Right renal pelvis (tissue), 4 donors: ENCODE measurements around the gene METTL24. TPM values are rescaled to one million over a fixed set of nuclear protein-coding genes. Genes with fewer than 3 reads are reported as not detected.
"Not testable (repeated sequence)": the region's sequence is repeated elsewhere in the genome, so short reads cannot be mapped to it uniquely, and the experiment has no call there.

Source experiments
- DNase-seq, 4 donors: peaks; one replicate each; pipeline ENCODE4 v3.0.0-alpha.2; 2013; ENCODE audit warnings: low read depth in 4 of 4, low spot score in 3 of 4, missing footprints in 1 of 4
- polyA plus RNA-seq, 4 donors: library from polyadenylated mRNA; unstranded; fragments of 120-200 nt; gene quantifications; one replicate each; pipeline ENCODE4 v1.2.1, GENCODE V29; 2013; ENCODE audit not compliant: insufficient read length in 4 of 4

Gene METTL24
- polyA plus RNA-seq, 4 donors = 11.9 to 17.3 (median 14.0) TPM

DNA sequence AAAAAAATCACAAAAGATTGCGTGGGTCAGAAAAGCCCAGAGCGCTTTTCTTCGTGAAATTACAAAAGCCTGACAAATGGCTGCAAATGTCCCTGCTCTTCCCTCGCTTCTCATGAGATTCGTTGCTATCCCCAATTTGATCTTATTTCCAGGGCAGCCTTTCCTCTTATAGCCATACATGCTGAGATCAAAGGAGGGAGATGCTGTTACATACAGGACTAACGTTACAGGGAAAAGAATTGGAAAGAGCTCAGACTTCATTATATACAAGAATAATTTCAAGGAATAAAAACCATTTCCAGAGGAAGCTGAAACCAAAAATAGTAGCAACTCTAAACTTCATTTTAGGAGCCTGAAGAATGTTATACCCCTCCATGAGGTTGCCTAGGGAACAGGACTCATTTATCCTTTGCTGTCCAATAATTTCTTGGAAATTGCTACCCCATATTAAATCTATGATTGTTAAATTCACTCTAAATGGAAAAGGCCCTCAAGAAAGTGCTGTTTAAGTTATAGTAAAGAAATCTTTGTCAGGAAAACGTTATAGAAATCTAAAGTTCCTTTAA lies 81.0 kb downstream of the METTL24 start:
- no peak for DNase-seq

GRCh38 chr6:110272781-110273180 lies 85.4 kb downstream of the METTL24 start:
- not testable (repeated sequence) for DNase-seq

- DNase-seq = no peak
Measured at GRCh38 chr6:110271732-110272022, 86.5 kb downstream of the METTL24 start.

- DNase-seq = no peak
Measured at GRCh38 chr6:110270165-110270564, 88.0 kb downstream of the METTL24 start.

- no peak for DNase-seq
Measured at GRCh38 chr6:110269623-110270022, 88.5 kb downstream of the METTL24 start.

- no peak for DNase-seq
Measured at GRCh38 chr6:110266996-110267395, 91.2 kb downstream of the METTL24 start.

GRCh38 chr6:110265273-110265672 lies 92.9 kb downstream of the METTL24 start:
- no peak for DNase-seq

DNA sequence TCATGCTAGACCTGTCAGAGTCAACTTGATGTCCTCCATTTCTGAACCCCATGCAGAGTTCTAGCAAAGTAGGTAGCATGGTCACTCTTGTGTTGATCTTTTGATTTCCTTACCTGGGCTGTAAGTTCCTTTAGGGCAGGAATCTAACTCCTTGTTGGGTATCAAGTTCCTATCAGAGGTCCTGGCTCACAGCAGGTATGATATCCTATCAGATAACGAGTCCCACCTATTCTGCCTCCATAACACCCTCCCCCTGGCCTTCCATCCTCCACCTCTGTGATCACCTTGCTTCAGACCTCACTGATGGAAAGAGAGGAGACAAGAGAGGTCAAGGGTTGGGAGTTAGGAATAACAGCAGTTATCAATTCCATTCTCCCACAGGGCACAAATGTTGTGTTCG lies 101.8 kb downstream of the METTL24 start:
- no peak for DNase-seq

- peak in 3 of 4 donors; percentile 15 to 22 (median 16) for DNase-seq
Measured at GRCh38 chr6:110255211-110255750, 102.9 kb downstream of the METTL24 start.

DNA sequence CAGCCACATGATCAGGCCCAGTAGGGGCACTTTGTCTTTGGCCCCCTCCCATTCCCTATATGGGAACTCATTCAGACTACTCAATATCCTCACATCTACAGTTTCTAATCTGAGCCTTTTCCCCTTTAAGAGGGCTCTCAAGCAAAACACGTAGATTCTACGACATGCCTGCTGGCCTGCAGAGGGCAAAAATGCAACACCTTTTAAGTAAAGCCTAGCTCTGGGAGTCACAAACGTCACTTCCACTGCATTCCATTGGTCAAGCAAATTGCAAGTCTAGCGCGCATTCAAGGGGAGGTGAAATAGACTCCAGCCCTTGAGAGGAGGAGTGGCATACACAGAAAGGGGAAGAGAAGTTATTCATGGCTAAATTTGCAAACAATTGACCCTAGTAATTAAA lies 107.3 kb downstream of the METTL24 start:
- DNase-seq = no peak

DNA sequence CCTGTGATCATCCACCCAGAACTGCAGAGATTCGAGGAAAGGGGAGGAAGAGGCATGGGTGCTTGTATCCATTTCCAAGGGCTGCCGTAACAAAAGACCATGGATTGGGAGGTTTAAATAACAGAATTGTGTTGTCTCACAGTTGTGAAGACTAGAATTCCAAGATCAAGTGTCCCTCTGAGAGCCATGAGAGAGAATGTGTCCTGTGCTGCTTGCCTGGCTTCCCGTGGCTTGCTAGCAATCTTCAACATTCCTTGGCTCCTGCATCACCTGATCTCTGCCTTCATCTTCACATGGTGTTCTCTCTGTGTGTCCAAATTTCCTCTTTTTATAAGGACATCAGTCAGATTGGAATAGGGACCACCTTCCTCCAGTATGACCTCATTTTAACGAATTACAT lies 108.1 kb downstream of the METTL24 start:
- no peak for DNase-seq

DNA sequence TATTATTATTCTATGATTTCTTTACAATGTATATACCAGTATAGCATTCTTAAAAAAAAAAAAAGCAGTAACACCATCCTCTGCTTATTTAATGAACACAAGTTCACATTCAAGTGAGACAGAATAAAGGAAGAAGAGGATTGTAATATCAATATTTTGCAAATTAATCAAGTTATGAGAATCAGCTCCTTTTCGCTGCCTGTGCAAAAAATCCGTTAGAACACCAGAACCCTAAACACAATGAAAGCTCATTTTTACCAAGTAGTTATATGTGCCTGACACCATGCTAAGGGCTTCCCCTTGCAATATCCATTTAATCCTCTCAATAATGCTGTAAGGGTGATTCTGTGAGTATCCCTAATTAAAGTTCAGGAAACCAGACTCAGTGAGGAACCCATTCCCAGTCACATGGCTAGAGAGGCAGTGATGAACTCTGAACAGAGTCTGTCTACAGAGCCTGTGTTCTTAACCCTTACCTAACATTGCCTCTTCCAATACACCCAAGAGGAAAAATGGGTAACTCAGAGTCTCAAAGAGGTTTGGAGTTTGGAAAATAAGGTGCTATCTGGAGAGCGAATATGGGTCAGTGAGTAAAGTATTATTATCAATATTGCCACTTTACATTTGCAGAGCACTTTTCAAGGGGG lies 111.1 kb downstream of the METTL24 start:
- no peak for DNase-seq

DNA sequence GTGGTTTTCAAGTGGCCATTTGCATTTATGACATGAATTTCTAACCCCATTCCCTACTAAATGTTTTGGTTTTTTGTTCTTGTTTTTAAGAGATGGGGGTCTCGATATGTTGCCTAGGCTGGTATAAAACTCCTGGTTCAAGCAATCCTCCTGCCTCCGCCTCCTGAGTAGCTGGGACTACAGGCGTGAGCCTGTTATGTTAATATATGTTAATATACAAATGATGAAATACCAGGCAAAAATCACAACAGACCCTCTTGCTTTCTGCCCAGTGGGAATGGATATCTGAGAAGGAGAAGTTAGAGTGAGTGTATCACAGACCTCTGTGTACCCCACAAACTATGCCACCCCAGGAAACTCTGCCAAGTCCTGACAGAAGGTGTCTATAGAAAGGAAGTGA lies 111.8 kb downstream of the METTL24 start:
- no peak for DNase-seq

GRCh38 chr6:110244621-110245020 lies 113.5 kb downstream of the METTL24 start:
- DNase-seq = not testable (repeated sequence)

DNA sequence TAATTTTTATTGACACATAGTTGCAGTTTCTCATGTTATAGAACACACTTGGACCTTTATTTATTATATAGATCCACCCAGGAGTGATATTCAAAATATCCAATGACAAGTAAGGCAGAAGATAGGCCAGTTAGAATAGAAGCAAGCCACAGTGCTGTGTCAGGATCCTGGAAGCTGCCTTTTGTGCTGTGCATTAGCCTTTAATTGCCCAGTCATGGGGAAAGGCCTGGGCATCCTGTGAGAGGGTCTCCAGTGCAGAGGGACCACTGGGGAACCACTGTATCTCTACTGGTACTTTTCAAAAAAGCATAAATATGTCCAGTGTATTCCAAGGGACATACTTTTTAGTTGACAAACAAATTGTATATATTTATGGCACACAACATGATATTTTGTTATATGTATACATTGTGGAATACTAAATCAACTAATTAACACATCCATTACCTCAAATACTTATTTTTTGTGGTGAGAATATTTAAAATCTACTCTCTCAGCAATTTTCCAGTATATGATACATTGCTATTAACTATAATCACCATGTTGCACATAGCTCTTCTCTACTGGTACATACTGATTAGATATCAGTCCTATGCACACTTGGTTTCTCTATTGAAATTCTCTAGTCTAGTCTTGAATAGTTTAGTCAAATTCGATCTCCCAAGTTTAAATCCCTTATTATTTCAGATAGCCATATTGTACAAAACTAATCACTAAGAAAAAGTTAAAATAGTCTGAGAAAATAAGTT lies 118.4 kb downstream of the METTL24 start:
- no peak for DNase-seq

DNA sequence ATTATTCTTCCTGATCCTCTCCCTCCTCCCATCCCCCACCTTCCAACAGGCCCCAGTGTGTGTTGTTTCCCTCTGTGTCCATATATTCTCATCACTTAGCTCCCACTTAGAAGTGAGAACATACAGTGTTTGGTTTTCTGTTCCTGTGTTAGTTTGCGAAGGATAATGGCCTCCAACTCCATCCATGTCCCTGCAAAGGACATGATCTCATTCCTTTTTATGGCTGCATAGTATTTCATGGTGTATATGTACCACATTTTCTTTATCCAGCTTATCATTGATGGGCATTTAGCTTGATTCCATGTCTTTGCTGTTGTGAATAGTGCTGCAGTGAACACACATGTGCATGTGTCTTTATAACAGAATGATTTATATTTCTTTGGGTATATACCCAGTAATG lies 122.1 kb downstream of the METTL24 start:
- DNase-seq = not testable (repeated sequence)

- DNase-seq = no peak
Measured at GRCh38 chr6:110233770-110234374, 124.3 kb downstream of the METTL24 start.

DNA sequence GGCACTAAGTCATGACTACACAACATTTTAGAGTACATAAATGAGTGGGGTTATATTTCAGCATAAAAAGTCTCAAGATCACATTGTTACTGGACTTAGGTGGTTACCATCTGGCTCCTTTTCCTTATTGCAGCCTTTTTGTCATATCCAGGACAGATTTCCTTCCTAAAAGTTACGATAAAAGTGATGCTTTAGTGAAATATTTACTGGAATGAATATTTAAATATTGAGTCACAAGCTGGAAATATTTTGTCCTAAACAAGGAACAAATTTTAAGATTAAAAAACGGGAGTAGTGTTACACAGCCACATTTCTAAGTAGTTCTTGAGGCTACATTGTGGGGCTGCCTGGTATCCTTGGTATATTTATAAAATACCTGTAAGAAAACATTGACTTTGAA lies 125.7 kb downstream of the METTL24 start:
- DNase-seq = no peak

DNA sequence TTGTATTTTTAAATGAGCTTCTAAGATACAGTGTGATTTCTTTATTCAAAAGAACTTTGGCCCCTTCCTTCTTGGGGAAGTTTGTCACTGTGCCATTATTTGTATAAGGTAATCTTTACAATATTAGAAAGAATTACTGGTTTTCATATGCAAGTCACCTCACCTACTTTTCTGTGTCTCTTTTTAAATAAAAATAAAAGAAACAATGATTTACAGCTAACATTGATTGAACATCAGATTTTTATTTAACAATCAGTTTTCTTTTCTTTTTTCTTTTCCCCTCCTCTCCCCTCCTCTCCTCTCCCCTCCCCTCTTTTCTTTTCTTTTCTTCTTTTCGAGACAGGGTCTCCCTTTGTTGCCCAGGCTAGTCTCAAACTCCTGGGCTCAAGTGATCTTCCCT lies 131.9 kb downstream of the METTL24 start:
- DNase-seq = no peak

DNA sequence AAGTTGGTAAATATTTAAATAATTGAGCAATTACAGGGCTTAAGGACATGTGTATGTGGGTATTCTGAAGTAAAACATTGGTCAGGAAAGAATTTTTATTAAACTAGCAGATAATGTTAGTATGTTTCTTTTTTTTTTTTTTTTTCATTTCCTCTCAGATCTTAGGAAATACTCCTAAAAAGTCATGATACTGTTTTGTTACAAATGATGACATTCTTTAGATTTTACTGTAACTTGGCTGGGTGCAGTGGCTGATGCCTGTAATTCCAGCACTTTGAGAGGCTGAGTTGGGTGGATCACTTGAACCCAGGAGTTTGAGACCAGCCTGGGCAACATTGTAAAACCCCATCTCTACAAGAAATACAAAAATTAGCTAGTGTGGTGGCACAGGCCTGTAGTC lies 136.4 kb downstream of the METTL24 start:
- no peak for DNase-seq

GRCh38 chr6:110217266-110217665 lies 140.9 kb downstream of the METTL24 start:
- no peak for DNase-seq
